Measurements from ENCODE around the gene MRPS35. TPM values are rescaled to one million over a fixed set of nuclear protein-coding genes. Genes with fewer than 3 reads are reported as not detected.

MRPS35 gene
- total RNA-seq, 4 donors from 2014 or later = 34.5 to 39.5 (median 37.6) TPM

GRCh38 chr12:27802936-27803335, 92.3 kb downstream of the MRPS35 start:
- no peaks in the 10 kb centered on the region for H3K9me3 ChIP-seq
- no peak for DNase-seq (ENCODE audit: extremely low spot score)
- TF ChIP-seq EP300 (IDR thresholded peaks at IDR 0.05) (no peak), POLR2A (IDR thresholded peaks at IDR 0.05; ENCODE audit: low read depth) (no peak), CTCF (IDR thresholded peaks at IDR 0.05) (no peak), POLR2AphosphoS5 (IDR thresholded peaks at IDR 0.05) (no peak)
- 93% methylated on average over 2 of the region's 2 CpGs for WGBS
- H3K4me3 ChIP-seq = no peak overlapping the region
- intact Hi-C loops (cut with DNase I) = no loop called here
- no peaks in the 10 kb centered on the region for H3K4me1 ChIP-seq
- no peaks in the 10 kb centered on the region for H3K27me3 ChIP-seq
- no peak overlapping the region for H3K27ac ChIP-seq (replicated peaks in 1 of 4)
- peaks cover 5 to 40% (median 15%) of the 10 kb centered on the region in 4 donors for H3K36me3 ChIP-seq

GRCh38 chr12:27805238-27805637, 94.6 kb downstream of the MRPS35 start:
- TF ChIP-seq POLR2AphosphoS5 (IDR thresholded peaks at IDR 0.05) (no peak), EP300 (IDR thresholded peaks at IDR 0.05) (no peak), CTCF (IDR thresholded peaks at IDR 0.05) (no peak), POLR2A (IDR thresholded peaks at IDR 0.05; ENCODE audit: low read depth) (no peak)
- H3K27me3 ChIP-seq = no peaks in the 10 kb centered on the region
- no peaks in the 10 kb centered on the region for H3K4me1 ChIP-seq
- intact Hi-C loops (cut with DNase I) = no loop called here
- no peak overlapping the region for H3K4me3 ChIP-seq
- peaks cover 0 to 18% (median 0%) of the 10 kb centered on the region in 4 donors for H3K36me3 ChIP-seq
- H3K27ac ChIP-seq (replicated peaks in 1 of 4) = no peak overlapping the region
- WGBS = 21% methylated on average over 1 of the region's 1 CpG
- DNase-seq (ENCODE audit: extremely low spot score) = no peak
- no peaks in the 10 kb centered on the region for H3K9me3 ChIP-seq

Small RNA genes within 50 kb of the gene (small RNA-seq; reads per million reads assigned to genes)
- gene RF00019 = 0 reads per million in 3 donors

Other genes starting within 250 kb of the MRPS35 start
- 10 to 100 TPM; 53.2 to 79.0 (median 66.5) TPM for gene PPFIBP1, start 186.6 kb upstream of the MRPS35 start, total RNA-seq
- gene REP15, start 14.4 kb upstream of the MRPS35 start, total RNA-seq = 1 to 10 TPM; 1.2 to 2.5 (median 1.3) TPM
- 100 to 1,000 TPM in 2 of 4 donors, 10 to 100 TPM in 2; 66.1 to 134 (median 91.0) TPM for gene KLHL42, start 69.4 kb downstream of the MRPS35 start, total RNA-seq
- gene MANSC4, start 69.4 kb downstream of the MRPS35 start, total RNA-seq = under 1 TPM in 1 of 4 donors, not detected in 3; 0.39 TPM